IPS DF 4.7 (cell line): ENCODE results near the gene ENPP1.
"Not testable (repeated sequence)": the region's sequence is repeated elsewhere in the genome, so short reads cannot be mapped to it uniquely, and the experiment has no call there.

ENCODE experiments used
- DNase-seq: peaks from one replicate; pipeline ENCODE4 v3.0.0-alpha.2; 2013; ENCODE audit warnings: low spot score; ENCODE audit errors: extremely low read depth

The ENPP1 gene

DNA sequence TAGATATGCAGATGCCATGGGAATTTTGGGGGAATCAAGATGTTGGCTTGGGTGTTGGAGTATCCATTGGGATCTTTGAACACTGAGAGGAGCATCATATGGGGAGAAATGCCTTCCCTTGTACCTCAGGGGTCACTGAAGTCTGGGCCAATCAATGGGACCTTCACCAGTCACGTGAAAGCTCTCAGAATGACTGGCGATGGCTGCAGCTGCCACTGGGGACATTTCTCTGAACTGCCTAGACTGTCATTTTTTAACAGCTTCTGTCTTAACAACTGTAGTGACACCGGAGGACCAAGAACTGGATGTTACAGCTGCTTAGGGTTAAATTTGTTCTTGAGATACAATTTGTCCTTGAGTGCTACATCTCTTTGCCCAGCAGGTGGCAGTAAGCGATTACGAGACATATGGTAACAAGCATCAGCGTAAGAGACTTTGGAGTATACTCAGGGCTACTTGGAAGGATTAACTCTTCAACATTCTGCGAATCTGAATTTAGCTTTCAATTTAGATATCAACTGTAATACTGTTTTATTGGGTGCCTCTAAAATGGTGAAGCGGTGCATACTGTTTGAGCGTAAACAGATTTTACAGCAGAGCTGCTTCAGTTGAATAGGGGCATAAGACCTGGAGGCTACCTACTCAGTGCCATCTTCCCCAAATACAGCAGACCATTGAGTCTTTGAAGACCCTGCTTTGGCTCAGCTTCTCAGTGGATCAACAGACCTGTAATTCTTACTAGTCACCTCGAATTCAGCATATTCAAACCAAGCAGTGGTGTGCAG lies 107.3 kb downstream of the ENPP1 start:
- DNase-seq, result no peak

DNA sequence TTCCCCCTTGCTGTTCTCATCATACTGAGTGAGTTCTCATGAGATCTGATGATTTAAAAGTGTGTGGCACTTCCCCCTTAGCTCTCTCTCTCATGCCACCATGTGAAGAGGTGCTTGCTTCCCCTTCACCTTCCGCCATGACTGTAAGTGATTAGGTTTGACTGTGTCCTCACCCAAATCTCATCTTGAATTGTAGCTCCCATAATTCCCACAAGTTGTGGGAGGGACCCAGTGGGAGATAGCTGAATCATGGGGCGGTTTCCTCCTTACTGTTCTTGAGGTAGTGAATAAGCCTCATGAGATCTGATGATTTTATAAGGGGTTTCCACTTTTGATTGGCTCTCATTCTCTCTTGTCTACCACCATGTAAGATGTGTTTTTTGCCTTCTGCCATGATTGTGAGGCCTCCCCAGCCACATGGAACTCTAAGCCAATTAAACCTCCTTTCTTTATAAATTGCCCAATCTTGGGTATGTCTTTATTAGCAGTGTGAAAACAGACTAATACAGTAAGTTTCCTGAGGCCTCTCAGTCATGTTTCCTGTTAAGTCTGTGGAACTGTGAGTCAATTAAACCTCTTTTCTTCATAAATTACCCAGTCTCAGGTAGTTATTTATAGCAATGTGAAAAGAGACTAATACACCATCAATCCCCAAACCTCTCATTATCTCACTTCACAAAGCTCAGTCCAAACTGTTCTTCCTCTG lies 108.4 kb downstream of the ENPP1 start:
- not testable (repeated sequence) for DNase-seq

DNA sequence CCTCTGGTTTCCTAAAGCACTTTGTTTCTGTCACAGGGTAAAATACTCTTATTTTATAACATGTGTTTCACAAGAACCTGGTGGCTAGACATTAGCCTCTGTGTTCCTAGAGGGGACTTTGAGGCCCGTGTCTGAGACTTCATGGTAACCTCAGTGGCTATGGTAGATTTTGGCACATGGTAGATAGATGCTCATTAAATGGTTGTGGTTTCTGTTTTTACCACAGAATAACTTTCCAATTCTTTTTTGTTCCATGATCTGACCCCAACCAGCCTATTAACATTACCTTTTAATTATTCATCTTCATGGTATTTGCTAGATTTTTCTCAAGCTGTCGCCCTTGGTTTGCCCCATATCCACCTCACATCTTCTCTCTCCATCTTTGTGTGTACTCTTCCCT lies 109.0 kb downstream of the ENPP1 start:
- no peak for DNase-seq

DNA sequence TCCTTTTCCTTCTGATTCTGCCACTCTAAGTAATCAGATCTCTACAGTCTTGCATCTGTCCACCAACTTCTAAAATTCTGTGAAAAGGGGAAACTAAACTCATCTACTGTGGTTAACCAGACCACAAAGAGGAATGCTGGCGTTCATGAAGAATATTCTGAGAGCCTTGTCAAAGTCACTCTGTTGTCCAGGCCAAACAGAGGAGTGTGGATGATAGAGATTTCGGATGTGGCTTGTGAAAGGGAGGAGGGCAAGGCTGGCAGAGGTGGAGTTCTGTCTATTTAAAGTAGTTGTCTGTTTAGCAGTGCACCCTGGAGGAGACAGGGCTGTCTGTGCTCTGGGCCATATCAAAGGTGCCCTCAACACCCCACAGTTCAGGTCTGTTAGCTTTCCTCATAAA lies 109.5 kb downstream of the ENPP1 start:
- no peak for DNase-seq

DNA sequence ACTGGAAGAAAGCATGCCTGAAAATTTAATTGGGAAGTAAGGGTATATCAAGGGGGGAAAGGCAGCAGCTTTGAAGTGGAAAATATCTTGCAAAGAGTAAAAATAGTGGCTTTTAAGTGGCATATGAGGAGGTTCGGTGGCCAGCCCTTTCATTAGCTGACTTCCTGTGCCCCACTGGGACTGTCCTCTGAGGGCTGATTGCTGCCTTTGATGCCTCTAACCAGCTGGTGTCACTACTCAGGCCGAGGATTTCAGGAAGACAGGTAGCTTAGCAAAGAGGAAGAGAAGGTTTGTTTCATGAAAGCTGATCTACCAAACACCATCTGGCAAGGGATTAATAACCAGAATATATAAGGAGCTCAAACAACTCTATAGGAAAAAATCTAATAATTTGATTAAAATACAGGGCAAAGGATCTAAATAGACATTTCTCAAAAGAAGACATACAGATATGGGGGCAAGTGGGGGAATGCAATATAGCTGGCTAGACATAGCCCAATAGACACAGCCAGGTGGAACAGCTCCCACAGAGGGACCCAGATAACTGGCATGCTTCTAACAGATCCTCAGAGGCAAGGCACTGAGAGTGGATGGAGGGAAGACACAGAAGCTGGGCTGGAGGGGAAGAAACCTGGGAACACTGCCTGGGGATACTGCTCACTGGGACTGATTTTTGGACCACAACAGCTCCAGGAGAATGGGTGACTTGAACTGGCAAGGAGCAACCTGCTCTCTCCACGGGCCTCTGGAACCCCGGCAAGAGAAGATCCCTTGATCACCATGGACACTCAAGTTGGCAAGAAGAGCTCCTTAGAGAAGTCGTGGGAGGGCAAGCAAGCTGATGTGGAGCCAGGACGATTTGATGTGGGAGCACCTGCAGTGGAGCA lies 110.2 kb downstream of the ENPP1 start:
- no peak for DNase-seq

- DNase-seq, result no peak
These were observed 111.0 kb downstream of the ENPP1 start for GRCh38 chr6:131918650-131919355.

- DNase-seq, result no peak
These were observed 112.8 kb downstream of the ENPP1 start for GRCh38 chr6:131920656-131921055.

DNA sequence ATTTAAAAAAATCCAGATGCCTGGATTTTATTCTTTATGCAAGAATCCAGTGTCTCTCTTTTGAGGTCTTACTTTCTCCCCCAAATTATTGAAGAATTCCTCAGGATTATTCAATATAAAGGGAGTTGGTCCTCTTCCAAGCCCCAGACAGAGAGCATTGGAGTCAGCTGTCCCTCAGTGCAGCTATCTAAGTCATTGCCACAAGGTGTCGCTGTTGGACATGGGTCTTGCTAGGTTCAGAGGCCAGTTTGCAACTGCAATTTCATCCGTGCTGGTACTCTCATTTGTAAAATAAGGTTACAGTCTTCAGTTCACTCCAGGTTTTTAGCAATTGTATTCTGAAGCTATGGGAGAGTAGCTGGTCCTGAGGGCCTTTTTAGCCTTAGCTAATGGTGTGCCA lies 115.5 kb downstream of the ENPP1 start:
- no peak for DNase-seq

- no peak for DNase-seq
These were observed 117.2 kb downstream of the ENPP1 start for GRCh38 chr6:131924881-131925474.

DNA sequence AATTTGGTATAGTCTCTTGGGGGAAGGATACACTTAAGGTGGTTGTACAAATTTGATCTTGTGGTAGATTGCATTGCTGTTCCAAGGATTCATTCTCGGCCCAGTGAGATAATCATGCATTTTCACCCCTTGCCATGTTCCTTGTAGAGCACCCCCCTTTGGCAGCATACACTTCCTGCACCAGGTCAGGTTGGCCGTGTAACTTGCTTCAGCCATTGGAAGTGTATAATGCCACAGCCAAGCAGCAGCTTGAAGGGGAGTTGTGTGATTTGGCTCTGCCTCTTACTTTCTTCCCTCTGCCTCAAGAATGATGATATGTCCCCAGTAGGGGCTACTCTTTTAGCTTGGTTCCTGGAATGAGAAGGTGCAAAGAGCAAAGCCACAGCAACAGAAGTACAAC lies 121.4 kb downstream of the ENPP1 start:
- DNase-seq, result no peak

DNA sequence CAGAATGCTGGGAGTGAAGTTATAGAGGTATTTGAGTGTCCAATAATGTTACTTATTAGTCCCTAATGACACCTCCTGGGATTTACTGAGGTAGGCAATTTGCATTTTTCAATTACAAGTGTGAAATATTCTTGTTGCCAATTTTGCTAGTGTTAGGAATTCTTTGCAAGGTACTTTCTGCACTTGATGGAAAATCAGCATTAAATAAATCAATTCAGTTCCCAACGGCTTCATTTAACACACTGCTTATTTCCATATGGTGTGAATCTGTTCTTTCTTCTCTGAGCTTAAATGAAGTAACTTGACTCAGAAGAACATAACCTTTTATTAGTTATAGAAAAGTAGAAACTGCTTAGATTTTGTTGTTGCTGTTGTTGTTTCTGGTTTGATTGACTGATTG lies 122.2 kb downstream of the ENPP1 start:
- no peak for DNase-seq

GRCh38 chr6:131931063-131931750 lies 123.4 kb downstream of the ENPP1 start:
- no peak for DNase-seq

GRCh38 chr6:131936156-131936555 lies 128.3 kb downstream of the ENPP1 start:
- DNase-seq, result no peak

- no peak for DNase-seq
These were observed 129.4 kb downstream of the ENPP1 start for GRCh38 chr6:131937226-131937625.

DNA sequence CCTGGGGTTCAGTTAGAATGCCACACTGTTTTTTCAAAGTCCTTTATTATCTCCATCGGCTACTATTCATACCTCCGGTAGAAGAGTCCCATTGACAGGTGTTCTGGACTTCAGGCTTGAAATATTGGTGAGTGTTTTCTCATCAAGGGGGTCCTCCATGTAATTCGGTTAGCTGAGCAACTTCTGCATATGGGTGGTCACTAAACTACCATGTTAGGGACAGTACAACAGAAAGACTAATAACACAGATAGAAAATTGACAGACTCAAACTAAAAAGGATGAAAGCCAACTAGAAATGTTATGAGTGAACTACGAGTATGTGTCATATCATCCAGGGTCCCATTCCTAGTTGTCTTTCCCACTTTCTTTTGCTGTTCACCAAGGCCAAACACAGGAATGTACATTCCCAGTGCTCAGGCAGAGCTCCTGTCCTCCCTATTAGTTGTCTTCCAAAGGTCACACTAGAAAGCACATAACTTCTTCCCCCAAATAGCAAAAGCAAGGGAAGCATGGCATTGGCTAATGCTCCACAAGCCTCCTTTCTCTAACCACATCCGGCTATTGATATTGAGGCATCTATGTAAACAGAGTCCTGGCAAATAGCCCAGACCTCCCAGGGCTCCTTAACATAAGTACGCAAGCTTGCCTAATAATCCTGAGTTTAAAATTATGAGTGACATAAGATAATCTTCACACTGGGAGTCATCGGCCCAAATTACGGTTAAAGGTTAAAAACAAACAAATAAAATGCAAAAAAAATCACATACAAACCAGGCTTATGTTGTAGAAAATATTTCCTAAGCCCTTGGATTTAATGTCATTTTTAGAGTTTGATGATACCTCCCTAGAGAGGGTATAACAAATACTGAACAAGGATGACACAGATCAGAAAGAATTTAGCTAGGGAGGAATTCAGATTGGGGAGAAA lies 130.1 kb downstream of the ENPP1 start:
- DNase-seq, result no peak
